Amniotic stem cell (primary cell): Measurements from ENCODE around the gene HTR3B.

Experiments
- DNase-seq: peaks from one replicate; lab custom pipeline; 2025; lab: John Stamatoyannopoulos, UW

Gene HTR3B

GRCh38 chr11:113991170-113991569, 86.6 kb downstream of the HTR3B start:
- DNase-seq = no peak

GRCh38 chr11:113991718-113992458, 87.3 kb downstream of the HTR3B start:
- DNase-seq = no peak

GRCh38 chr11:113992459-113993110, 88.0 kb downstream of the HTR3B start:
- DNase-seq = no peak

- no peak for DNase-seq
Measured at GRCh38 chr11:113994077-113994954, 89.7 kb downstream of the HTR3B start.
